HG02610 (cell line): ENCODE data around the gene STAG2.

ENCODE experiments used
- ATAC-seq: cut with Tn5 transposase; IDR thresholded peaks from one replicate; pipeline ENCODE4 v1.9.1; 2021; ENCODE audit warnings: mild to moderate bottlenecking, moderate library complexity; ENCODE audit not compliant: unreplicated experiment

The STAG2 gene

DNA sequence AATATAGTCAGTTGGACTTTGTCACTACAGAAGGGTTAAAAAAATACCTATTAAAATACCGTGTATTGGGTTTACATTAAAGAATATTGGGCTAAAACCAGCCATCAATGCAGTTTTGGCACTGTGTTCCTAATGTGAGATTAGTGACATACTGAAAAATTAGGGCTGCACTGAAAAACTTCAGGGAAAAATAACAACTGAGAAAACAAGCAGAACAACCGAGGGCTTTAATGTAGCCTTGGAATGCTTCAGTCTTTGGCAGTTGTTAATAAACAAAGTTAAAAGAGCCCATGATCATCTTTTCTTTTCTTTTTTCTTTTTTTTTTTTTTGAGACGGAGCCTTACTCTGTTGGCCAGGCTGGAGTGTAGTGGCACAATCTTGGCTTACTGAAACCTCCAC lies 12.4 kb downstream of the STAG2 start:
- no peak for ATAC-seq

DNA sequence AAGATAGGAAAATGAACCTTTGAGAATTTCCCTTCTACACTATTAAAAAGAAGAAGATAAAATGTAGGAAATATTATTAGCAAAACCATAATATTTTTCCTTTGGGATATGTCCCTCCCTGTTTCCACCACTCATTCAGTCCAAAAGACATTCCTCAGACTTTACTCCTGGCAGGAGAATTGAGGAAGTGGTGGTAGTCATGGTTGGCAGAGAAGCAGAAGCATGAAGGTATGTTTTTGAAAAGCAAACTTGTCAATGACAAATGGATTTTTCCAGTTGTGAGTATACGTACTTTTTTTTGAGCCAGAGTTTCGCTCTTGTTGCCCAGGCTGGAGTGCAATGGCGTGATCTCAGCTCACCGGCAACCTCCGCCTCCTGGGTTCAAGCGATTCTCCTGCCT lies 13.7 kb downstream of the STAG2 start:
- no peak for ATAC-seq

DNA sequence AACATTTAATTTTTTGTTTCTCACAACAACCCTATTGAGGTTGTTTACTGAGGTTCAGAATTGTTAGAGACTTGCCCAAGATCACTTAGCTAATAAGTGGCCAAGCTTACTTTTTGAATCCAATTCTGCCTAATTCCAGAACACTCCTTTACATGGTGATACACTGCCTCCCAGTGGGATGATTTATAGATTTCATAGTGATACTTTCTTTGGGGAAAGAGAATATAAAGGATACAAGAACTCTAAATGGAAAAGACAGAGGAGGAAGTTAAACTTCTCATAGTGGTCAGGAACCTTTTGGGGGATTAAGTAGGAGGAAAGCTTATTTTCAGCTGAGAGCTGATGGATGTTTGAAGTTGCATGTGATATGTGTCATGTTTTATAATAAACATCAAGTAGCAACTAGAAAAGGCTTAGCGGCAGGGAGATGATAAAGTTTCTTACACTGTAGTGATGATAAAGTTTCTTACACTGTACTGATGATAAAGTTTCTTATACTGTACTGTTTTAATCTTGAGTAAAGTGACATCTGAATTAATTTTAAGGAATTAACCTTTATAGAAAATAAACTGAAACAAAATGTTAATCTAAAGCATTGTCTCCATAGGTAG lies 15.3 kb downstream of the STAG2 start:
- no peak for ATAC-seq

- ATAC-seq = no peak
Measured at GRCh38 chrX:123983240-123983639, 21.7 kb downstream of the STAG2 start.

- no peak for ATAC-seq
Measured at GRCh38 chrX:123986377-123986776, 24.9 kb downstream of the STAG2 start.

- no peak for ATAC-seq
Measured at GRCh38 chrX:123988423-123989111, 27.1 kb downstream of the STAG2 start.

GRCh38 chrX:123989235-123989634 lies 27.7 kb downstream of the STAG2 start:
- ATAC-seq = no peak

DNA sequence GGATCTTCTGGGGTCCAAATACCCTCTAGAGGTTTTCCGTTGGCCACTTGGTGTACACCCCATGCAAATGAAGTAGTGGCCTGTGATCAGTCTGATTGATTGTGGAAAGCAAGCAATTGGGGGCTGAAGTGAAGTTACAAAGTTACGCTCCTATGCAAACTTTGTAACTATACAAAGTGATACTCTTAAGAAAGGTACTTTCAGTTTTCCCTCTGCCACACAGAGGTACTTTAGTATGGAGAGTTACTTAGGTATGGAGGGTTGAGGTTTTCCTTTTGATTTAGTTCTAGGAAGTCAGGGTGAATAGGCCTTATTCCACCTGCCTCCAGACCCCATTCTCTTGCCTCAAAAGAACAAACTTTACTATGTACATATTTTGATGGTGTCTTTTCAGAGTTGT lies 28.7 kb downstream of the STAG2 start:
- ATAC-seq = no peak

DNA sequence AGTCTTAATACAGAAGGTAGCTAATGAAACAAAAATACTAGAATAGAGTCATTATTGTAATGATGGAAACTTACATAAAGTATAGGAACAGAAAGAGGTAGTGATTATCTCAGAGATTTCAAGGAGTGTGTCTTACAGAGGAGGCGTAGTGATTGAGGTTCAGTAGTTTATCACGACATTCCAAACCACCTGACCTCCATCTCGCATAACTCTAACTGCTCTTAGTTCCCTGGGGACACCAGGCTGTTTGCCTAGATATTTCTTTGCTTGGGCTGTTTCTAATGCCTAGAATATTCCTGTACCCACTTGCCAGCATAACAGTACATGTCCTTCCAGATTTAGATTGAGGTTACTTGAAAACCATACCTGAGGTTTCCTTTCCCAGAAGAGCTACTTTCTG lies 29.1 kb downstream of the STAG2 start:
- ATAC-seq = no peak

- ATAC-seq = no peak
Measured at GRCh38 chrX:123993326-123993725, 31.8 kb downstream of the STAG2 start.

DNA sequence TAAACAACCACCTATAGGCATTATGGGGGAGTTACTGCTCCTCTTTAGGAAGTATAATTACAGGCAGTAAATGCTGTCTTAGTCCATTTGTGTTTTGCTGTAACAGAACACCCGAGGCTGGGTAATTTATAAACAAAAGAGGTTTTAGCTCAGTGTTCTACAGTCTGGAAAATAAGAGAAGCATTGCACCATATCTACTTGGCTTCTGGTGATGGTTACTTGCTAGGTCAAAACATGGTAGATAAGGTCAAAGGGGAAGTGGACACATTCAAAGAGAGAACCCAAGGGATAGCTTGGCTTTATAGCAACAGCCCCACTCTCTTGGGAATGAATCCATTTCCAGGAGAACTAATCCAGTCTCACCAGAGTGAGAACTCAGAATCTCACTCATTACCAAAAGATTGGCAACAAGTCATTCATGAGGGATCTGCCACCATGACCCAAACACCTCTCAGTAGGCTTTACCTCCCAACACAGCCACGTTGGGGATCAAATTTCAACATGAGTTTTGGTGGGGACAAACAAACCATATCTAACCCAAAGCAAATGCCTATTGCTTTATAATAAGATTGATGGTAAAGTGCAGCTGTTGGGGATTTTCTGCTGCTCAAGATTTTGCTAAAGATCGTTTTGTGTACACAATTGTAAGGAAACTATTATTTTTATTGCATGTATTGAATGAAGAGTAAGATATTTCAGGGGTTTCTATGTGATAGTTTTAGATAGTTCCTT lies 32.6 kb downstream of the STAG2 start:
- ATAC-seq = no peak

DNA sequence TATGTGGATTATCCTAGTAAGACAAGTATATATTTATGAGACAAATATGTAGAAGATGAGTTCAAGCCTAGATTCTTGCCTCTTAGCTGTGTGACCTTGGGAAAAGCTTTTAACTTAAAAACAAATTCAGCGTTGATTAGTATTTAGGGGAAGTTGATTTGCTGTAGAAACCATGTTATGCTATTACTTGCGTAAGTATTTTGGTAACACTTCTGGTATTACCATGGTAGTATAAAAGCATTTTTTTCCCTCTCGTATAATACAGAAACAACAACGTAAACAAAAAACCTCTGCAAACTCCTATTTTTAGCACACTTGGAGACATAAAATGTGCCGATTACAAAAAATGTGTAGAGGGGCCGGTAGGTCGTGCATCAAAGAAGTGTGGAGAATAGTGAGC lies 33.2 kb downstream of the STAG2 start:
- ATAC-seq = no peak

DNA sequence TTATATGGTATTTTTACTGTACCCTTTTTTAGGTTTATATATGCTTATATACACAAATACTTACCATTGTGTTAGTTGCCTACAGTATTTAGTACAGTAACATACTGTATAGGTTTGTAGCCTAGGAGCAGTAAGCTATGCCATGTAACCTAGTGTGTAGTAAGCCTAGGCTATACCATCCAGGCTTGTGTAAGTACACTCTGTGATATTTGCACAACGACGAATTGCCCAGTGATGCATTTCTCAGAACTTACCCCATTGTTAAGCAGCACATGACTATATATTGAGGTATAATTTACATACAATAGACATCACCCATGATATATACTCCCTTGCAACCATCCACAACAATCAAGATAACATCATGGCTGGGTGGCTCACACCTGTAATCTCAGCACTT lies 40.1 kb downstream of the STAG2 start:
- ATAC-seq = no peak

DNA sequence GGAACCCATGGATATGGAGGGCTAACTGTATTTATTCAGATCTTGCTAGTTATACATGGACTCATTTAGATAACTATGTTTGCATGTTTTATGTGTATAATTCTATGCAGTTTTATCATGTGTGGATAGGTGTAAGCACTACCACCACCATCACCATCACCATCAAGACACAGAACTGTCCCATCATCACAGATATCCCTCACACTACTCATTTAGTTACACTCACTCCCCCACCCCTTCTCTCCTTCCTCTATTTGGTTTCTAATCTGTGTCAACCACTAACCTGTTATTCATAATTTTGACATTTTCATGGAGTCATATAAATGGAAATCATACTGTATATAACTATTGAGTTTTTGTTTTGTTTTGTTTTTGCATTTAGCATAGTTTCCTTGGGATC lies 43.7 kb downstream of the STAG2 start:
- no peak for ATAC-seq

DNA sequence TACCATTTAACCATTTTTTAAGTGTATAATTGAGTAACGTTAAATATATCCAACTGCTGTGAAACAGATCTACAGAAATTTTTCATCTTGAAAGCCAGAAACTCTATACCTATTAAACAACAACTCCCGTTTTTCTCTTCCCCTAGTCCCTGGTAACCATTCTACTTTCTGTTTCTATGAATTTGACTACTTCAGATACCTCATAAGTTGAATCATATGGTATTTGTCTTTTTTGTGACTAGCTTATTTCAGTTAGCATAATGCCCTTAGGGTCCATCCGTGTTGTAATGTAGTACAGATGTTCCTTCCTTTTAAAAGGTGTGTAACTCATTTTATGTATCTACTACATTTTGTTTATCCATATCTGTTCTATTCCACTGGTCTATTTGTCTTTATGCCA lies 48.7 kb downstream of the STAG2 start:
- no peak for ATAC-seq

DNA sequence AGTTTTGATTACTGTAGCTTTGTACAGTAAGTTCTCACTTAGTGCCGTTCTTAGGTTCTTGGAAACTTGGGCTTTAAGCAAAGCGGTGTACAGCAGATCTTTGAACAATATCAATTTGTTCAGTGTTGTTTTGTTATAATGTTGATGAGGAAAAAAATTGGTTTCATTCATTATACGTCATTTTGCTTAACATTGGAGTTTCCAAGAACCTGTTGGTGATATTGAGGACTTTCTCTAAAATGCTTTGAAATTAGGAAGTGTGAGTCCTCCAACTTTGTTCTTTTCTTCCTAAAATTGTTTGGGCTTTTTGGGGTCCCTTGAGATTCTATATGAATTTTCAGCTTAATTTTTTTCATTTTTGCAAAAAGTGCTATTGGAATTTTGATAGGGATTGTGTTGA lies 49.1 kb downstream of the STAG2 start:
- no peak for ATAC-seq

- ATAC-seq = no peak
Measured at GRCh38 chrX:124015721-124016120, 54.2 kb downstream of the STAG2 start.

DNA sequence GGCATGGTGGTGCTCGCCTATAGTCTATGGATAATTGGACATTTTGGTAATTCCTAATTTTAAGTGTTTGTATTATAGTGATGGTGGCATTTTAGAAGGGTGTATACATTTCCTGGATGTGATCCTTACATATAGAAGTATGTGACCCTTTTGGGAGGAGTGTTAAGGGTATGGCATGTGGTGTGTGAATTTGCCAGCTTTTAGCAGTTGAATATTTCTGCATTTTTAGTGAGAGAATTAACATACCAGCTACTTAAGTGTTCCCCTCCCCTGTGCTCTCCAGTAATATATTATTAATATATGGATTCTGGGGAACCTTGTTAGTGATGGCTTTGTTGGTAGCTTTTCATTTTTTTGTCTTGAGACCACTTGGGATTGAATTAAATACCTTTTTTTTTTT lies 55.3 kb downstream of the STAG2 start:
- ATAC-seq = no peak

DNA sequence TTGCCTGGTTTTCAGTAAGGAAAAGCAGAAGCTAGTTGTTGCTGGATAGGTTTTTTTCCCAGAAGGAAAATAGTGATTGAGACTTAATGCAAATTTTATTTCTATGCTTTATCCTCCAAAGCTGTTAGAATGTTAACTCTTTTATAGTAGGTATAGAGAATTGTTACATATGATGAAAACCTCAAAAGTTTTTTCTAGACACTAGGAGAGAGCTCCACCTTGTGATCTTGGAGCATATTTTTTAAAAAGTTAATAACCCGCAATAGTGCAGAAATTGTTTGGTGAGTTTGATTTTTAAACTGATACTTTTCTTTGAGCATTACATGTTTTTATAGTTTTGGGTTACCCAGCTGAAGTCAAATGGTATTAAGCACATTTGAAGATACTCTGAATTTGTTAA lies 56.5 kb downstream of the STAG2 start:
- no peak for ATAC-seq

- no peak for ATAC-seq
Measured at GRCh38 chrX:124023838-124024238, 62.3 kb downstream of the STAG2 start.

DNA sequence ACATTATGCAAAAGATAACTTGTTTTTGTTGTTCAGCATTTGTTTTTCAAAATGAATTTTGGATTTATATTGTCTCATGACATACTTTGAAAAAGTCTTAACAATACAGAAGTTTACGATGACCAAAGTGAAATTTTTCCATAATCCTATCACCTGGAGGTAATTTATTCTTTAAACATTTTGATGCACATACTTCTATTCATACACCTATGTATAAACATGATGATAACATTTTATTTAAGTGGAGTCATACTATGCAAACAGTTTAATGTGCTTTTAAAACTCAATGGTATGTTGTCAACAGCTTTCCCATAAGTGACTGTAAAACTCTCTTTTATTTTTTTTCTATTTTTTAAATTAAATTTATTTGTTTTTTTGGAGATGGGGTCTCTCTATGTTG lies 65.0 kb downstream of the STAG2 start:
- ATAC-seq = no peak

DNA sequence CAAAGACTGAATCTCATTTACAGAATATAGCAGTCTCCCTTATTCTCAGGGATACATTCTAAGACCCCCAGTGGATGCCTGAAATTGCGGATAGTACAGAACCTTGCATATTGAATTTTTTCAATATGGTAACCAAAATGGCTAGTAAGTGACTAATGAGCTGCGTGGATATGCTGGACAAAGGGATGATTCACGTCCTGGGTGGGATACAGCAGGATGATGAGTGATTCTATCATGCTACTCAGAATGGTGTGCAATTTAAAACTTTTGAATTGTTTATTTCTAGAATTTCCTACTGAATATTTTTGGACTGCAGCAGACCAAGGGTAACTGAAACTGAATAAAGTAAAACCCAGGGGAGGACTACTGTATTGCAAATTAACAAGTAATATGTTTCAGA lies 66.7 kb downstream of the STAG2 start:
- no peak for ATAC-seq
